ENCODE results near the gene DRD4. TPM values are rescaled to one million over a fixed set of nuclear protein-coding genes. Genes with fewer than 3 reads are reported as not detected.

The DRD4 gene
- total RNA-seq, 1 experiment from 2014 or later: 0.11 TPM

- H3K4me1 ChIP-seq (ENCODE audit: insufficient read depth, low read length): no peaks in the 10 kb centered on the region
- no peak overlapping the region for H3K4me3 ChIP-seq (ENCODE audit: low read length)
- DNase-seq (no peak), ATAC-seq (no peak)
- H3K27me3 ChIP-seq (ENCODE audit: low read length): no peaks in the 10 kb centered on the region
- H3K36me3 ChIP-seq (ENCODE audit: low read depth, low read length): no peaks in the 10 kb centered on the region
- H3K9ac ChIP-seq (ENCODE audit: low read length): no peak overlapping the region
- CTCF ChIA-PET: no interaction called here
- H4K20me1 ChIP-seq (ENCODE audit: low read length): no peaks in the 10 kb centered on the region
- H3F3A ChIP-seq (ENCODE audit: low read length, unreplicated experiment): no peaks in the 10 kb centered on the region
- H2AFZ ChIP-seq (ENCODE audit: low read length): no peak overlapping the region
- no peaks in the 10 kb centered on the region for H3K9me2 ChIP-seq (replicated peaks; ENCODE audit: low read length)
- no TSS peak for BruUV-seq (replicated peaks)
- H3K27ac ChIP-seq (ENCODE audit: low read length): no peak overlapping the region
- POLR2A ChIA-PET (ENCODE audit: unreplicated experiment): no interaction called here
- H3K4me2 ChIP-seq (ENCODE audit: low read length): no peak overlapping the region
- no peaks in the 10 kb centered on the region for H3K79me2 ChIP-seq (ENCODE audit: low read length)
- intact Hi-C loops (cut with micrococcal nuclease): no loop called here
- H3K9me3 ChIP-seq (ENCODE audit: low read length): no peaks in the 10 kb centered on the region
- TF ChIP-seq CTCF (conservative IDR thresholded peaks at IDR 0.05; ENCODE audit: low read depth, low read length): no peak
- TF ChIP-seq EZH2 (IDR thresholded peaks at IDR 0.05; ENCODE audit: low read length, unreplicated experiment): no peak
- TF ChIP-seq EZH2phosphoT487 (IDR thresholded peaks at IDR 0.05; ENCODE audit: borderline replicate concordance, low read length): no peak
Observed at GRCh38 chr11:638631-639331, 1.7 kb downstream of the DRD4 start.

GRCh38 chr11:639332-639955, 2.4 kb downstream of the DRD4 start:
- Histone ChIP-seq H3F3A (ENCODE audit: low read length, unreplicated experiment) (no peaks in the 10 kb centered on the region), H2AFZ (ENCODE audit: low read length) (no peak overlapping the region), H3K4me2 (ENCODE audit: low read length) (no peak overlapping the region), H3K9ac (ENCODE audit: low read length) (no peak overlapping the region), H3K27ac (ENCODE audit: low read length) (no peak overlapping the region), H3K9me3 (ENCODE audit: low read length) (no peaks in the 10 kb centered on the region), H4K20me1 (ENCODE audit: low read length) (no peaks in the 10 kb centered on the region), H3K27me3 (ENCODE audit: low read length) (no peaks in the 10 kb centered on the region), H3K4me3 (ENCODE audit: low read length) (no peak overlapping the region), H3K4me1 (ENCODE audit: insufficient read depth, low read length) (no peaks in the 10 kb centered on the region), H3K9me2 (replicated peaks; ENCODE audit: low read length) (no peaks in the 10 kb centered on the region), H3K36me3 (ENCODE audit: low read depth, low read length) (no peaks in the 10 kb centered on the region), H3K79me2 (ENCODE audit: low read length) (no peaks in the 10 kb centered on the region)
- DNase-seq: no peak
- TF ChIP-seq EZH2phosphoT487 (IDR thresholded peaks at IDR 0.05; ENCODE audit: borderline replicate concordance, low read length) (no peak), CTCF (conservative IDR thresholded peaks at IDR 0.05; ENCODE audit: low read depth, low read length) (no peak), EZH2 (IDR thresholded peaks at IDR 0.05; ENCODE audit: low read length, unreplicated experiment) (no peak)
- no TSS peak for BruUV-seq (replicated peaks)
- ChIA-PET POLR2A (ENCODE audit: unreplicated experiment) (no interaction called here), CTCF (no interaction called here)
- intact Hi-C loops (cut with micrococcal nuclease): no loop called here
- ATAC-seq: no peak

DNA sequence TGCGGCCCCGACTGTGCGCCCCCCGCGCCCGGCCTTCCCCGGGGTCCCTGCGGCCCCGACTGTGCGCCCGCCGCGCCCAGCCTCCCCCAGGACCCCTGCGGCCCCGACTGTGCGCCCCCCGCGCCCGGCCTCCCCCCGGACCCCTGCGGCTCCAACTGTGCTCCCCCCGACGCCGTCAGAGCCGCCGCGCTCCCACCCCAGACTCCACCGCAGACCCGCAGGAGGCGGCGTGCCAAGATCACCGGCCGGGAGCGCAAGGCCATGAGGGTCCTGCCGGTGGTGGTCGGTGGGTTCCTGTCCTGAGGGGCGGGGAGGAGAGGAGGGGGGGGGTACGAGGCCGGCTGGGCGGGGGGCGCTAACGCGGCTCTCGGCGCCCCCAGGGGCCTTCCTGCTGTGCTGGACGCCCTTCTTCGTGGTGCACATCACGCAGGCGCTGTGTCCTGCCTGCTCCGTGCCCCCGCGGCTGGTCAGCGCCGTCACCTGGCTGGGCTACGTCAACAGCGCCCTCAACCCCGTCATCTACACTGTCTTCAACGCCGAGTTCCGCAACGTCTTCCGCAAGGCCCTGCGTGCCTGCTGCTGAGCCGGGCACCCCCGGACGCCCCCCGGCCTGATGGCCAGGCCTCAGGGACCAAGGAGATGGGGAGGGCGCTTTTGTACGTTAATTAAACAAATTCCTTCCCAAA, 3.1 kb downstream of the DRD4 start:
- ATAC-seq (no peak), DNase-seq (no peak)
- Histone ChIP-seq H3K4me2 (ENCODE audit: low read length) (no peak overlapping the region), H3K36me3 (ENCODE audit: low read depth, low read length) (no peaks in the 10 kb centered on the region), H3K9me2 (replicated peaks; ENCODE audit: low read length) (no peaks in the 10 kb centered on the region), H3F3A (ENCODE audit: low read length, unreplicated experiment) (no peaks in the 10 kb centered on the region), H3K4me1 (ENCODE audit: insufficient read depth, low read length) (no peaks in the 10 kb centered on the region), H3K9ac (ENCODE audit: low read length) (no peak overlapping the region), H3K9me3 (ENCODE audit: low read length) (no peaks in the 10 kb centered on the region), H3K79me2 (ENCODE audit: low read length) (no peaks in the 10 kb centered on the region), H2AFZ (ENCODE audit: low read length) (no peak overlapping the region), H3K27ac (ENCODE audit: low read length) (no peak overlapping the region), H3K4me3 (ENCODE audit: low read length) (no peak overlapping the region), H4K20me1 (ENCODE audit: low read length) (no peaks in the 10 kb centered on the region), H3K27me3 (ENCODE audit: low read length) (no peaks in the 10 kb centered on the region)
- no TSS peak for BruUV-seq (replicated peaks)
- CTCF ChIA-PET: no interaction called here
- POLR2A ChIA-PET (ENCODE audit: unreplicated experiment): no interaction called here
- TF ChIP-seq EZH2phosphoT487 (IDR thresholded peaks at IDR 0.05; ENCODE audit: borderline replicate concordance, low read length) (no peak), CTCF (conservative IDR thresholded peaks at IDR 0.05; ENCODE audit: low read depth, low read length) (no peak), EZH2 (IDR thresholded peaks at IDR 0.05; ENCODE audit: low read length, unreplicated experiment) (no peak)
- intact Hi-C loops (cut with micrococcal nuclease): no loop called here
